Middle frontal gyrus (tissue), 1 donor: ENCODE measurements around the gene DHX8.
A peak's percentile ranks its signal among the peaks of the same experiment; 100 is the strongest.
"Not testable (repeated sequence)": the region's sequence is repeated elsewhere in the genome, so short reads cannot be mapped to it uniquely, and the experiment has no call there.

Experiments used
- DNase-seq: peaks from one replicate; pipeline ENCODE4 v3.0.0-alpha.2; 2015; ENCODE audit warnings: low spot score; ENCODE audit errors: extremely low spot score

DHX8 gene

GRCh38 chr17:43461185-43461584 lies 22.6 kb upstream of the DHX8 start:
- DNase-seq, result no peak

DNA sequence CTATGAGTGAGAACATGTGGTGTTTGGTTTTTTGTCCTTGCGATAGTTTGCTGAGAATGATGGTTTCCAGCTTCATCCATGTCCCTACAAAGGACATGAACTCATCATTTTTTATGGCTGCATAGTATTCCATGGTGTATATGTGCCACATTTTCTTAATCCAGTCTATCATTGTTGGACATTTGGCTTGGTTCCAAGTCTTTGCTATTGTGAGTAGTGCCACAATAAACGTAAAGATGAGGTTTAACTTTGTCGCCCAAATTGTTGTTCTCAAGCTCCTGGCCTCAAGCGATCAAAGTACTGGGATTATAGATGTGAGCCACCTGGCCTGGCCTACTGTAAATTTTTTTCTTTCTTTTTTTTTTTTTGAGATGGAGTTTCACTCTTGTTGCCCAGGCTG lies 21.2 kb upstream of the DHX8 start:
- DNase-seq, result not testable (repeated sequence)

DNA sequence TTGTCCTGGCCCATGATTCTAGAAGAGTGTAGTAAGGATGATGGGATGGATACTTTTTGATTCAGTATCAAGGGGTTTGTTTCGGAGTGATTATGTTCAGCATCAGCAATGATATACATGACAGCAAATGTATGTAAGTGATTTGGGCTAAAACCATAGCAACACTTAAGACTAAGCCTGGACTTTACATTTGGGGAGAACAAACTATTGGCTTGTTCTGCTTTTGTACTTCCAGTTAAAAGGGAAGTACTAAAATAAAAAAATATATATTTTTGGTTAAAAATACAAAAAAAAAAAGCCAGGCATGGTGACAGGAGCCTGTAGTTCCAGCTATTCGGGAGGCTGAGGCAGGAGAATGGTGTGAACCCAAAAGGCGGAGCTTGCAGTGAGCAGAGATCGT lies 20.5 kb upstream of the DHX8 start:
- DNase-seq, result no peak

DNA sequence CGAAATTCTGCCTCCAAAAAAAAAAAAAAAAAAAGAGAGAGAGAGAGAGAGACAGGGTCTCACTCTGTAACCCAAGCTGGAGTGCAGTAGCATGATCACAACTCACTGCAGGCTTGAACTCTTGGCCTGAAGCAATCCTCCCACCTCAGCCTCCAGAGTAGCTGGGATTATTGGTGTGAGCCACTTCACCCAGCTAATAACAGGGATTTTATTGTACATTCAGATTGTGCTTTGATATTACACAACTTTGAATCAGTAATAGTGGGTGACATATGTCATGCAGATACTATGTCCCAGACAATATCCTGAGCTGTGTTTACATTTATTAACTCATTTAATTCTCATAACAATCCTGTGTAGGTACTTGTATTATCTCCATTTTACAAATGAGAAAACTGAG lies 19.7 kb upstream of the DHX8 start:
- DNase-seq, result no peak

GRCh38 chr17:43465049-43465448 lies 18.7 kb upstream of the DHX8 start:
- no peak for DNase-seq

GRCh38 chr17:43467981-43468581 lies 15.7 kb upstream of the DHX8 start:
- DNase-seq, result peak; percentile 24

DNA sequence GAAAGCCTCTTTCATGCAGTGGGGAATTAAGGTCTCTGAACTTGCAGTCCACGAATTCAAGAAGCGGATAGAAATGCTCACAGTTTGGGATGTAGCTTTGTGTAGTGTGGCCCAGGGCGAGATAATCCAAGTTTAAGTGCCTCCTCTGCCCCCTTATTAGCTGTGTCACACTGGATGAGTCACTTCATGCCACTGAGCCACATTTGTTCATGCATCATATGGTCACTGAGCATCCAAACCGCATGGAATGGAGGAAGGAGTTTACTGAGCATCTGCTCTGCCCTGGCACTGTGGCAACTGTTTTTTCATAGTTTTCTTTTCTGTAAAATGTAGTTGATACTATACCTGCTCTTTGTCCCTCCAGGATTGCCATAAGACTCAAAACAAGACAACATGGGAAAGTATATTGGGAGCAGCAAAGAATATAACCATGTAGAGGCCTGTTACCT lies 15.1 kb upstream of the DHX8 start:
- DNase-seq, result no peak

DNA sequence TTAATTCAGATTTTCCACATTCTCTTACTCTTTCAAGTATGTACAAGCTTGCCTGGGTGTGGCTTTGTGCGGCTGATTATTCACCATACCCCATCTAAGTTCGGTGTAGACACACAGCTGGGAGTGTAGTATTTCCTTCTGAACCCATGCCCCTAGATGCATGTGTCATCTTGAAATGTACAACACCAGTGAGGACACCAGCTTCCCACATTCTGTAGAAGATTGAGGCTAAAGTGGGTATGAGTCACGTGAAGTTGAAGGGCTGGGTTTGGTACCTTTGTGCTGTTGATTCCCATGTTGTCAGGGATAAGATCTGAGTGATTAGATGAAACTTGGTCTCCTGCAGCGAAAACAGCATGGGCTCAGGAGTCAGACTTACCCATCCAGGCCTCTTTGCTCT lies 14.6 kb upstream of the DHX8 start:
- no peak for DNase-seq

DNA sequence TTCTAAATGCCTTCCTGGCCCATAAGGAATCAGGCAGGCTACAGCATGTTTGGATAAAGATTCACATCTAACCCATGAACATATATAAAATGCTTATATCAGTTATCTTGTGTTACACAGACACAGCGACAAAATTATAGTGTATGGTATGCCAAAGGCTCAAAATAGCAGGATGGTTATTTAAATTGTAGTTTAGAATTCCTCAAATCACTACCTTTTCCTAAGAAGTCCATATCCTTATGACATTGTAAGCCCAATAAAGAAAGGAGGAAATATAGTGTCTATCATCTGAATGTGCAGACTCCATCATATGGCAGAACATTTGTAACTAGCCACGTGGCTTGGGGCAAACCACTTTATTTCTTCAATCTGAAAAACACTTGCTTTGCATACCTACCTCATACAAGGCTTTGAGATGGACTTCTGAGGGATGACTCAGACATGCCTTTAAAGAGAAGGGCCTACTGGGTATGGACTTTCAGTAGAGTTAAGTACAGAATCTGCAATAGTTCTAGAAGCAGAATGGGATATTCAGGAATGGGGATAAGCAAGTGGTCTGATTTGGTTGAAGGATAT lies 12.1 kb upstream of the DHX8 start:
- no peak for DNase-seq

DNA sequence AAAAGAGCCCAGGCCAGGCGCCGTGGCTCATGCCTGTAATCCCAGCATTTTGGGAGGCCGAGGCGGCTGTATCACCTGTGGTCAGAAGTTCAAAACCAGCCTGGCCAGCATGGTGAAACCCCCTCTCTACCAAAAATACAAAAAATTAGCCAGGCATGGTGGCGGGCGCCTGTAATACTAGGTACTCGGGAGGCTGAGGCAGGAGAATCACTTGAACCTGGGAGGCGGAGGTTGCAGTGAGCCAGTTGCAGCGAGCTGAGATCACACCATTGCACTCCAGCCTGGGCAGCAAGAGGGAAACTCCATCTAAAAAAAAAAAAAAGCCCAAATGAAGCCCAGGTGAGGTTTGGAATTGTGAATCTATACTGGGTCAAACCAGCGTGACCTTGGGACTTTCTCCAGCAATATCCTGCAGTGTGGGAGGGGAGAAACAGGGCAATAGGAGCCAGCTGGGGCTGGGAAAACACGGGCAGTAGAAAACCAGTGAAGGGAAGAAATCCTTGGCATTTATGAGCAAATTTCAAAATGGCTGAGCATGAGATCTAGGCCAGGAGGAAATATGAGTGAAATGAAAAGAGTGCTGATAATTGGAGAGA lies 8.2 kb upstream of the DHX8 start:
- no peak for DNase-seq

DNA sequence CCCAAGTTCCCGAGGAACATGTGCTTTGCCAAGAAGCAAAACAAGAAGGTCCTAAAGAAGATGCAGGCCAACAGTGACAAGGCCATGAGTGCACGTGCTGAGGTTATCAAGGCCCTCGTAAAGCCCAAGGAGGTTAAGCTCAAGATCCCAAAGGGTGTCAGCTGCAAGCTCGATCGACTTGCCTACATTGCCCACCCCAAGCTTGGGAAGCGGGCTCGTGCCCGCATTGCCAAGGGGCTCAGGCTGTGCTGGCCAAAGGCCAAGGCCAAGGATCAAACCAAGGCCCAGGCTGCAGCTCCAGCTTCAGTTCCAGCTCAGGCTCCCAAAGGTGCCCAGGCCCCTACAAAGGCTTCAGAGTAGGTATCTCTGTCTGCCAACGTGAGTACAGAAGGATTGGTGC lies 7.5 kb upstream of the DHX8 start:
- not testable (repeated sequence) for DNase-seq

GRCh38 chr17:43477832-43478634 lies 5.7 kb upstream of the DHX8 start:
- no peak for DNase-seq

- DNase-seq, result no peak
Observed at GRCh38 chr17:43479948-43480347, 3.8 kb upstream of the DHX8 start.

DNA sequence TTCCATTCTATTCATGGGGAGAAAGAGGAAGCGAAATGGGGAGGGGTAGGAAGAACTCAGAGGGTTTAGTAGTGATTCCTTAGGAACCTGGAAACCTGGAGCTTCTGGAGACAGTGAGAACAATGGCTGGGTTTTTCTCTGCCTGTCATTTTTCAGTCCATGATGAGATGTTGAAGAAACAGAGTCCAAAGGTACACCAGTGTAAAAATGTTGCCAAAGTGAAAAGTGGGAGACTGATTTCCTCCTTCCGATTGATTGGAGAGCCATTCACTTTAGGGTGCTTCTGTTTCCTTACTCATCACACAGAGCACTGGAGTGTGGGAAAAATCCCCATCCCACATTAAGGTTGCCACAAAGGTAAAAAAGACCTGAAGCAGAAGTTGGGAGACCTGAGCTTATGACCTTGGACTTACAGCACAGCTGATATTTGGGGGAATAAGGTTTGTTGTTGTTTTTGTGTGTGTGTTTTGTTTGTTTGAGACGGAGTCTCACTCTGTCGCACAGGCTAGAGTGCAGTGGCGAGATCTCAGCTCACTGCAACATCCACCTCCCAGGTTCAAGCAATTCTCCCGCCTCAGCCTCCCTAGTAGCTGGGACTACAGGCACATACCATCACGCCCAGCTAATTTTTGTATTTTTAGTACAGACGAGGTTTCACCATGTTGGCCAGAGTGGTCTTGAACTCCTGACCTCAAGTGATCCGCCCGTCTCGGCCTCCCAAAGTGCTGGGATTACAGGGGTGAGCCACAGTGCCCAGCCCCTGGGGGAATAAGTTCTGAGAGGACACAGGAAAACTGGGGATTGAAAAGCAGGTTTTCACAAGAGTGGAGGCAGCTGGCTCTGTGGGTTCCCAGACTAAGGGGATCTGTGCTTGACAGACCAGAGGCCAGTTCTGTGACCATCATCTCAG lies 1.4 kb upstream of the DHX8 start:
- DNase-seq, result no peak

DNA sequence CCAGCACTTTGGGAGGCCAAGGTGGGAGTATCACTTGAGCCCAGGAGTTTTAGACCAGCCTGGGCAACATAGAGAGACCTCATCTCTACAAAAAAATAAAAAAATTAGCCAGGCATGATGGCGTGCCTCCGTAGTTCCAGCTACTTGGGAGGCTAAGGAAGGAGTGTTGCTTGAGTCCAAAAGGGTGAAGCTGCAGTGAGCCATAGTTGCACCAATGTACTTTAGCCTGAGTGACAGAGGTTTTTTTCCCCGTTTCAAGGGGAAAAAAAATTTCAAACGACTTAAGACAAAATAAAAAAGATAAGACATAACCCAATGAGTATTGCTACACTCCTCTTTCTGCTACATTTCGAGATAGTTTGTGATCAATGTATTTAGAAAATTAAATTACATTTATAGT lies 6.8 kb downstream of the DHX8 start:
- DNase-seq, result no peak

DNA sequence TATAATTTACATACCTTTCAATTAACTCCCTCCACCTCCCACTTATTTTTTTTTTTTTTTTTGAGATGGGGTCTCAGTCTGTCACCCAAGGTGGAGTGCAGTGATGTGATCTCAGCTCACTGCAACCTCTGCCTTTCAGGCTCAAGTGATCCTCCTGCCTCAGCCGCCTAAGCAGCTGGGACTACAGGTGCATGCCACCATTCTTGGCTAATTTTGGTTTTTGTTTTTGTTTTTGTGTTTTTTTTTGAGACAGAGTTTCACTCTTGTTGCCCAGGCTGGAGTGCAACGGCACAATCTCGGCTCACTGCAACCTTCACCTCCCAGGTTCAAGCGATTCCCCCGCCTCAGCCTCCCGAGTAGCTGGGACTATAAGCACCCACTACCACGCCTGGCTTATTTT lies 25.7 kb downstream of the DHX8 start:
- DNase-seq, result not testable (repeated sequence)

GRCh38 chr17:43511199-43511598 lies 27.4 kb downstream of the DHX8 start:
- DNase-seq, result not testable (repeated sequence)

GRCh38 chr17:43515656-43516055 lies 31.9 kb downstream of the DHX8 start:
- DNase-seq, result no peak

- no peak for DNase-seq
Observed at GRCh38 chr17:43517161-43517560, 33.4 kb downstream of the DHX8 start.

- DNase-seq, result no peak
Observed at GRCh38 chr17:43517615-43518386, 34.0 kb downstream of the DHX8 start.
